GM19438 (cell line): Measurements from ENCODE around the gene MOB1A.

Experiments used
- ATAC-seq: cut with Tn5 transposase; IDR thresholded peaks from one replicate; pipeline ENCODE4 v1.9.1; 2021; ENCODE audit warnings: low read depth; ENCODE audit not compliant: unreplicated experiment

MOB1A gene

DNA sequence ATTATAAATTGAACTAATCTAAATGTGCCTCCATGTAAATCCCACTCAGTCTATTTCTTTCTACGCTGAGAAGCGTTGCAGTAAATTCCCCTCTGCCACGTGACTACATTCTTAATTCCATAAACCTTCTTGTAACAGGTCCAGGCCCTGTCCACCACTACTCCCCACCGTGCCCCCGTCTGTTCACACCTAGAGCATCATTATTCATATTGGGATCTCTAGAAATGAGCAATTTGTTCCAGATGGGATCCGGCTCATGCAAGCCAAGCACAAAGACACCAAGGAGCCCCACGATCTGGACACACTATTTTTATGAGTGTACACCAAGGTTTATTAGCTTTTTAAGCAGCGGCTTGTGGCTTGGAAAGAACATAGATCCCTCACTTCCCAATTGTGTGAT, 69.1 kb downstream of the MOB1A start:
- no peak for ATAC-seq

DNA sequence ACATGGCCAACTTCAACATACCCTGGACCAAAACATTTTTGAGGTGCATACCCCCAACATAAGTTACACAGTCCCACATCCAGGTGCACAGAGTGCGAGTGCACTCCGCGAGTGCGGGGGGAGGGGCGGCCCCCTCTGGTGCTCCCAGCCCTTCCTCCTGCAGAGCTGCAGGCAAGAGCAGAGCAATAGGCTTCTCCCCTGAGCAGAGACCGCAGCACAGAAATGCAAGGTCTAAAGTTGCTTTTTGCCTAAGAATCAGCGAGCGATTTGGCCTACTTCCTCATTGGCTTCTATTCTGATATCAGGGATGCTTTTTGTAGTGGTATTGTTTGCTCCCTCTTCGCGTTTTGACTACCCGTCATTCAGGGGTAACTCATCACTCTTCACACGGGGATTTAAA, 71.6 kb downstream of the MOB1A start:
- ATAC-seq: no peak

DNA sequence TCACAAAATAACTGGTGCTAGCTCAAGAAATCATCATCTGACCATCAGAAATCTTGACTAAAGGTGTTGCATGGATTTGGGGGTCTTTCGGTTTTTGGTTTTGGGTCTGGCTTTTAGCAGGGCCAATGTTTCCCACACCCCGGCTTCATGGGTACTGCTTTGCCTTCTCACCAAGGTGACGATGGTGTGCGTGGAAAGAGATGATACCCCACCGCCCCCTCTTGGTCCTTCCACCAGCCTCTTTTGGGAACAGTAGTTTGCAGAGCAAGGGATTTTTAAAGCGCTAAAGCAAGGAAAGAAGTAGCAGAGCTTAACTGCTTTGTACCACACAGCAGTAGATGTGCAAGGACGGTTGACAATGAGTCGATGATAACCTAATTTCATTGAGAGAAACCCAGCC, 73.3 kb downstream of the MOB1A start:
- no peak for ATAC-seq

DNA sequence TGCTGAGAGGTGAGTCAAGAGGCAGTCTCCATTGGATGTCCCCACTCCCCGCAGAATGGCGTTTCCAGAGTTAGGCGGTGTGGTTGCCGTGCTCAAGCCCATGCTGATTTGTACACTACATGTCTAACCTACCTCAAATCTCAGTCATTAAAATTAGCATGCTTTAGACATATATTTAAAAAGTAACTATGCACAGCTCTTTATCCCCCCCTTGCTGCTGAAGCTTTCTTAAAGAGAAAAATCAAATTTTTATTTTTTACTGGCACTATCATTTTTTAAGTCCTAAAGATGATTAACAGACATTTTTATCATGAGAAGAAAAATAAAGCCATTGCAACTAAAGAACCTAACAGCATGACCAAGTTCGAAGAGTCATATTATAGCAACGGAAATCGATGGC, 73.8 kb downstream of the MOB1A start:
- ATAC-seq: no peak

DNA sequence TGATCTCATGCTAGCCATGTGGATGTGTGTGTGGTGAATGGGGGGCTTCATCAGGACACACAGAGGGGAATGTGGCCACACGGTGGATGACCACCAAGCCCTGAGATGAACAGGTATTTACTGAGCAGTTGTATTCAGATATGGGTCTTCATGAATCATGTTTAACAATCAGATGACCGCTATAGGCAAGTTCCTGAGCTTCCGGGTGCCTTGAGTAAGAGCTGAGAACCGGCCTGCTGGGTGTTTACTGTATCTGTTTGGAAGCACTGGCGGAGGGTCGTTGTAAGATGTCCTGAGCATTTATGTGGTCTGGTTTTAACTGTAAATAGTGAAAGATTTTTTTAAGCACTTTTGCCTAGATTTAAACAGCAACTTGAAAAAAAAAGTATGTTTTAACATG, 74.9 kb downstream of the MOB1A start:
- no peak for ATAC-seq
